ENCODE results near the gene PSMD5.

- TF ChIP-seq CTCF (IDR thresholded peaks at IDR 0.05) (no peak), POLR2A (IDR thresholded peaks at IDR 0.05) (no peak)
These were observed 13.1 kb downstream of the PSMD5 start for GRCh38 chr9:120829650-120830049.
